GM18520 (cell line): ENCODE measurements around the gene MKNK1.

Experiments used
- ATAC-seq: cut with Tn5 transposase; IDR thresholded peaks from one replicate; pipeline ENCODE4 v1.9.1; 2021; ENCODE audit not compliant: unreplicated experiment

The MKNK1 gene

GRCh38 chr1:46599059-46599970, 4.8 kb downstream of the MKNK1 start:
- ATAC-seq = no peak

- ATAC-seq = no peak
These were observed 7.2 kb downstream of the MKNK1 start for GRCh38 chr1:46596846-46597245.

GRCh38 chr1:46596036-46596435, 8.0 kb downstream of the MKNK1 start:
- no peak for ATAC-seq

GRCh38 chr1:46595127-46595526, 8.9 kb downstream of the MKNK1 start:
- ATAC-seq = no peak

- ATAC-seq = no peak
These were observed 10.0 kb downstream of the MKNK1 start for GRCh38 chr1:46594063-46594462.

GRCh38 chr1:46592823-46593222, 11.2 kb downstream of the MKNK1 start:
- no peak for ATAC-seq

- no peak for ATAC-seq
These were observed 14.5 kb downstream of the MKNK1 start for GRCh38 chr1:46589529-46589928.

GRCh38 chr1:46587069-46587468, 17.0 kb downstream of the MKNK1 start:
- ATAC-seq = no peak

- no peak for ATAC-seq
These were observed 18.6 kb downstream of the MKNK1 start for GRCh38 chr1:46585312-46585938.

GRCh38 chr1:46583494-46583893, 20.6 kb downstream of the MKNK1 start:
- ATAC-seq = no peak

- no peak for ATAC-seq
These were observed 21.1 kb downstream of the MKNK1 start for GRCh38 chr1:46582972-46583371.

- ATAC-seq = no peak
These were observed 22.2 kb downstream of the MKNK1 start for GRCh38 chr1:46581681-46582455.

GRCh38 chr1:46580140-46580903, 23.7 kb downstream of the MKNK1 start:
- ATAC-seq = no peak

- no peak for ATAC-seq
These were observed 26.4 kb downstream of the MKNK1 start for GRCh38 chr1:46577671-46578070.

GRCh38 chr1:46576596-46576995, 27.5 kb downstream of the MKNK1 start:
- no peak for ATAC-seq

GRCh38 chr1:46575778-46576177, 28.3 kb downstream of the MKNK1 start:
- no peak for ATAC-seq

GRCh38 chr1:46575300-46575699, 28.8 kb downstream of the MKNK1 start:
- no peak for ATAC-seq

GRCh38 chr1:46571691-46572225, 32.3 kb downstream of the MKNK1 start:
- no peak for ATAC-seq

GRCh38 chr1:46569884-46570725, 34.0 kb downstream of the MKNK1 start:
- ATAC-seq = no peak

GRCh38 chr1:46569116-46569515, 35.0 kb downstream of the MKNK1 start:
- no peak for ATAC-seq
